ENCODE results near the gene SECISBP2.

DNA sequence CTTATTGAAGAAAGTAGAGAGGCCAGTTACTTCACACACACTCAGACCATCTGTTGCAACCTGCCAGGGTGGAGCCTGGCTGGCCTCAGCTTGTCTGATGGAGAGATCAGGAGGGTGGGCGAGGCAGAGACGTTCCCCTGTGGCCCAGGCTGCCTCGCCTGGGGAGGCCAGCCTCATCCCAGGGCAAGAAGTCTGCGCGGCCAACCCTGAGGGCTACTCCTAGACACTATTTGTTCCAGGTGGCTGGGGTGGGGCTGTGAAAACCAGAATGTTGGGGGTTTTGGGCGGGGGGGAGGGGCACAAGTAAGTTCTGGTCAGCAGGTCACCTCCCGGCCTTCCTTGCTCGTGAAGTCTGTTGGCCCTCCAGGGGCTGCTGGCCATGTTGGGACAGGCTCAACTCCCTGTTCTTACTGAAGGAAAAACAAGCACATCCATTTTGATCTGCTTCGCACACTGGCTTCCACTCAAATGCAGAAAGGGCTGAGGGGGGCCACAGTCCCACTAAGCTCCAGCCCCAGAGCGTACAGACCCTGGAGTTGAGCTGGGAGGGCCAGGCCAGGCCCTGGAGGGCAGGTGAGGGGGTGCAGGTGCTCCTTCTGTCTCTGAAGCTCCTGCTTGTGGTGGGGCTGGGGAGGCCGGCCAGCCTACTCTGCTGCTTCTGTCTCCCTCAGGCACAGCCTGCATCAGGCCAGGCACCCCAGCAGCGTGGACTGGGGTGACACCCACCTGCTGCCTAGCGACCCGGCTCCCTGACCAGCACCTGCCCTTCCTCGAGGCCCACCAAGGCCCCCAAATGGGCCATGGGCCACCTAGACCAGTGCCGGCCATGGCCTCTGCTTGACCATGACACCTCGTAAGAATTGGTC is 46.6 kb downstream of the SECISBP2 start:
- TF ChIP-seq, protein P1, sequence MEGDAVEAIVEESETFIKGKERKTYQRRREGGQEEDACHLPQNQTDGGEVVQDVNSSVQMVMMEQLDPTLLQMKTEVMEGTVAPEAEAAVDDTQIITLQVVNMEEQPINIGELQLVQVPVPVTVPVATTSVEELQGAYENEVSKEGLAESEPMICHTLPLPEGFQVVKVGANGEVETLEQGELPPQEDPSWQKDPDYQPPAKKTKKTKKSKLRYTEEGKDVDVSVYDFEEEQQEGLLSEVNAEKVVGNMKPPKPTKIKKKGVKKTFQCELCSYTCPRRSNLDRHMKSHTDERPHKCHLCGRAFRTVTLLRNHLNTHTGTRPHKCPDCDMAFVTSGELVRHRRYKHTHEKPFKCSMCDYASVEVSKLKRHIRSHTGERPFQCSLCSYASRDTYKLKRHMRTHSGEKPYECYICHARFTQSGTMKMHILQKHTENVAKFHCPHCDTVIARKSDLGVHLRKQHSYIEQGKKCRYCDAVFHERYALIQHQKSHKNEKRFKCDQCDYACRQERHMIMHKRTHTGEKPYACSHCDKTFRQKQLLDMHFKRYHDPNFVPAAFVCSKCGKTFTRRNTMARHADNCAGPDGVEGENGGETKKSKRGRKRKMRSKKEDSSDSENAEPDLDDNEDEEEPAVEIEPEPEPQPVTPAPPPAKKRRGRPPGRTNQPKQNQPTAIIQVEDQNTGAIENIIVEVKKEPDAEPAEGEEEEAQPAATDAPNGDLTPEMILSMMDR (IDR thresholded peaks at IDR 0.05) = no peak
- TF ChIP-seq POLR2AphosphoS5 (IDR thresholded peaks at IDR 0.05; ENCODE audit: insufficient read depth in 1 of 2, low read depth in 1 of 2) (no peak), POLR2A (IDR thresholded peaks at IDR 0.05) (no peak)
